IMR-90 (cell line): Measurements from ENCODE around the gene WWC1. TPM values are rescaled to one million over a fixed set of nuclear protein-coding genes. Genes with fewer than 3 reads are reported as not detected.

ENCODE experiments used
- ATAC-seq: fragments of 200-7000 bp; cut with Tn5 transposase; 2 replicates; pipeline ENCODE4 v1.9.1; 2020; ENCODE audit warnings: low read depth, mild to moderate bottlenecking, moderate library complexity
- BruUV-seq: library from RNA; stranded (reverse); fragments of 400-500 nt; replicated peaks from 2 replicates; lab custom pipeline; 2021; lab: Mats Ljungman, UMichigan
- CTCF ChIA-PET: fragments of 300-600 bp; formaldehyde crosslinking; extraction: SDS; loops from one replicate; lab custom pipeline; 2021; ENCODE audit warnings: antibody characterized with exemption; lab: Yijun Ruan, JAX
- POLR2A ChIA-PET: fragments of 300-600 bp; sonication (Branson Sonifier 250); formaldehyde crosslinking; loops from one replicate; lab custom pipeline; 2022; ENCODE audit warnings: antibody characterized with exemption; ENCODE audit not compliant: unreplicated experiment; lab: Charles Lee
- DNase-seq: peaks from one replicate; pipeline ENCODE4 v3.0.0; 2013
- H2AFZ ChIP-seq: replicated peaks from 2 replicates; pipeline ENCODE3; 2013; ENCODE audit warnings: low read length, mild to moderate bottlenecking; ENCODE audit not compliant: poor library complexity
- H2AK5ac ChIP-seq: 2 replicates; pipeline ENCODE4 v1.6.1; 2013; ENCODE audit warnings: low read depth, low read length, inconsistent platforms
- H2AK9ac ChIP-seq: replicated peaks from 2 replicates; pipeline ENCODE3; 2013; ENCODE audit warnings: mild to moderate bottlenecking, low read depth, low read length, moderate library complexity; ENCODE audit not compliant: poor library complexity
- H2BK120ac ChIP-seq: 2 replicates; pipeline ENCODE4 v1.6.1; 2013; ENCODE audit warnings: low read depth, low read length, inconsistent platforms
- H2BK15ac ChIP-seq: 3 replicates; pipeline ENCODE4 v1.6.1; 2013; ENCODE audit warnings: low read depth, low read length, inconsistent platforms
- H2BK20ac ChIP-seq: 2 replicates; pipeline ENCODE4 v1.6.1; 2013; ENCODE audit warnings: low read depth, mild to moderate bottlenecking, inconsistent platforms, low read length, moderate library complexity
- H2BK5ac ChIP-seq: 2 replicates; pipeline ENCODE4 v1.6.1; 2013; ENCODE audit warnings: mild to moderate bottlenecking, low read depth, low read length, inconsistent platforms; ENCODE audit not compliant: poor library complexity, severe bottlenecking
- H3K14ac ChIP-seq: replicated peaks from 2 replicates; pipeline ENCODE4 v1.6.1; 2013; ENCODE audit warnings: low read depth, low read length, inconsistent platforms
- H3K18ac ChIP-seq: 2 replicates; pipeline ENCODE4 v1.6.1; 2013; ENCODE audit warnings: low read depth, low read length, control low read depth
- H3K23ac ChIP-seq: 2 replicates; pipeline ENCODE4 v1.6.1; 2013; ENCODE audit warnings: low read depth, low read length, inconsistent platforms
- H3K27ac ChIP-seq: 2 replicates; pipeline ENCODE4 v1.5.1; 2013; ENCODE audit warnings: mild to moderate bottlenecking, control low read depth, low read length; ENCODE audit not compliant: insufficient read depth
- H3K27me3 ChIP-seq: 2 replicates; pipeline ENCODE4 v1.6.1; 2013; ENCODE audit warnings: low read length; ENCODE audit not compliant: control insufficient read depth, insufficient read depth
- H3K36me3 ChIP-seq: 2 replicates; pipeline ENCODE4 v1.6.1; 2013; ENCODE audit warnings: low read length, mixed read lengths; ENCODE audit not compliant: control insufficient read depth, insufficient read depth
- H3K4ac ChIP-seq: 2 replicates; pipeline ENCODE4 v1.6.1; 2013; ENCODE audit warnings: low read depth, low read length, inconsistent platforms
- H3K4me1 ChIP-seq: 2 replicates; pipeline ENCODE4 v1.6.1; 2013; ENCODE audit warnings: low read length, mixed read lengths; ENCODE audit not compliant: control insufficient read depth, insufficient read depth
- H3K4me2 ChIP-seq: 2 replicates; pipeline ENCODE4 v1.6.1; 2013; ENCODE audit warnings: low read depth, mild to moderate bottlenecking, control low read depth, low read length, moderate library complexity
- H3K4me3 ChIP-seq: 2 replicates; pipeline ENCODE4 v1.5.1; 2013; ENCODE audit warnings: low read depth, mild to moderate bottlenecking, control low read depth, low read length, moderate library complexity; ENCODE audit not compliant: insufficient read depth
- H3K56ac ChIP-seq: 2 replicates; pipeline ENCODE4 v1.6.1; 2013; ENCODE audit warnings: low read length, inconsistent platforms; ENCODE audit not compliant: insufficient read depth; ENCODE audit errors: extremely low read depth
- H3K79me1 ChIP-seq, 2 experiments: 2 replicates each; pipeline ENCODE4 v1.6.1; 2013; ENCODE audit warnings: low read length in 2 of 2, inconsistent platforms in 1 of 2, low read depth in 1 of 2
- H3K9ac ChIP-seq: 2 replicates; pipeline ENCODE4 v1.6.1; 2013; ENCODE audit warnings: low read depth, low read length, control low read depth
- H3K9me1 ChIP-seq: 2 replicates; pipeline ENCODE4 v1.6.1; 2013; ENCODE audit warnings: low read length, inconsistent platforms; ENCODE audit not compliant: insufficient read depth
- H3K9me3 ChIP-seq: 2 replicates; pipeline ENCODE4 v1.6.1; 2013; ENCODE audit warnings: low read length; ENCODE audit not compliant: control insufficient read depth, insufficient read depth
- H4K20me1 ChIP-seq: 2 replicates; pipeline ENCODE4 v1.6.1; 2013; ENCODE audit warnings: low read length, inconsistent platforms; ENCODE audit not compliant: insufficient read depth
- H4K5ac ChIP-seq: 2 replicates; pipeline ENCODE4 v1.6.1; 2013; ENCODE audit warnings: mild to moderate bottlenecking, low read depth, low read length, control low read depth
- H4K8ac ChIP-seq, 2 experiments: 2 replicates each; pipeline ENCODE4 v1.6.1; 2013; ENCODE audit warnings: low read depth in 2 of 2, low read length in 2 of 2, control low read depth in 1 of 2, inconsistent platforms in 1 of 2
- H4K91ac ChIP-seq: 2 replicates; pipeline ENCODE4 v1.6.1; 2013; ENCODE audit warnings: low read depth, low read length, inconsistent platforms; ENCODE audit not compliant: insufficient read depth
- BHLHE40 ChIP-seq: fragments of 150-350 bp; IDR thresholded peaks from 2 replicates; pipeline ENCODE4 v1.6.1; 2016; ENCODE audit warnings: mild to moderate bottlenecking, low read depth, low read length
- CEBPB ChIP-seq: IDR thresholded peaks from 2 replicates; pipeline ENCODE4 v1.6.1; 2012; ENCODE audit warnings: low read depth, low read length, improper control_type of control experiment
- CHD1 ChIP-seq: IDR thresholded peaks from 2 replicates; pipeline ENCODE4 v1.6.1; 2012; ENCODE audit warnings: low read depth, low read length, improper control_type of control experiment
- FOS ChIP-seq: fragments of 150-350 bp; IDR thresholded peaks from 2 replicates; pipeline ENCODE4 v1.6.1; 2016; ENCODE audit warnings: low read depth, low read length
- MAFK ChIP-seq: IDR thresholded peaks from 2 replicates; pipeline ENCODE4 v1.6.1; 2012; ENCODE audit warnings: low read depth, low read length, improper control_type of control experiment
- MAZ ChIP-seq: IDR thresholded peaks from 2 replicates; pipeline ENCODE4 v1.6.1; 2012; ENCODE audit warnings: low read depth, mild to moderate bottlenecking, low read length, improper control_type of control experiment, moderate library complexity, borderline replicate concordance
- MXI1 ChIP-seq: IDR thresholded peaks from 2 replicates; pipeline ENCODE4 v1.6.1; 2012; ENCODE audit warnings: low read depth, mild to moderate bottlenecking, low read length, moderate library complexity, borderline replicate concordance
- NFE2L2 ChIP-seq: fragments of 150-350 bp; IDR thresholded peaks from 2 replicates; pipeline ENCODE4 v1.6.1; 2016; ENCODE audit warnings: low read depth, mild to moderate bottlenecking, low read length
- POLR2A ChIP-seq: IDR thresholded peaks from 2 replicates; pipeline ENCODE4 v1.6.1; 2012; ENCODE audit warnings: mild to moderate bottlenecking, low read depth, low read length
- RAD21 ChIP-seq: IDR thresholded peaks from 2 replicates; pipeline ENCODE4 v1.6.1; 2012; ENCODE audit warnings: low read length, improper control_type of control experiment
- RCOR1 ChIP-seq: IDR thresholded peaks from 2 replicates; pipeline ENCODE4 v1.6.1; 2012; ENCODE audit warnings: mild to moderate bottlenecking, low read length, improper control_type of control experiment; ENCODE audit not compliant: insufficient replicate concordance
- RFX5 ChIP-seq: IDR thresholded peaks from 2 replicates; pipeline ENCODE4 v1.8.0; 2012; ENCODE audit warnings: low read depth, mild to moderate bottlenecking, low read length, moderate library complexity
- SMC3 ChIP-seq: fragments of 150-350 bp; IDR thresholded peaks from 2 replicates; pipeline ENCODE4 v1.6.1; 2016; ENCODE audit warnings: low read depth, mild to moderate bottlenecking, antibody characterized with exemption, low read length, moderate library complexity
- WGBS, 2 experiments: methylation state at CpG; one replicate each; pipeline versions ENCODE4 v1.1.5 to v1.1.7; 2013; ENCODE audit warnings: missing lambda C conversion rate in 2 of 2; ENCODE audit not compliant: insufficient read length in 1 of 2; ENCODE audit errors: extremely low coverage in 2 of 2; 5-methylcytosine and 5-hydroxymethylcytosine counted together
- dilution Hi-C: fragments of 300-500 bp; cut with HindIII; formaldehyde crosslinking; loops from one replicate; pipeline ENCODE4 v1.14.3; 2018; ENCODE audit warnings: low sequenced_read_pairs; ENCODE audit not compliant: unreplicated experiment
- in situ Hi-C: fragments of 300-500 bp; cut with MboI; formaldehyde crosslinking; loops from 3 replicates; pipeline ENCODE4 v1.14.3; 2019; ENCODE audit warnings: low sequenced_read_pairs, inconsistent platforms, mixed read lengths
- intact Hi-C: fragments of 100-400 bp; cut with micrococcal nuclease; formaldehyde crosslinking; loops from 2 replicates; pipeline ENCODE4 v1.10.0; 2022
- polyA plus RNA-seq, 3 experiments: library from polyadenylated mRNA; depleted of rRNA; stranded (reverse); fragments of >200 nt; gene quantifications; 2 replicates each; pipeline ENCODE4 v1.2.3, GENCODE V29; 2012; ENCODE audit warnings: low replicate concordance in 1 of 3
- total RNA-seq: library from RNA; depleted of rRNA; stranded (reverse); fragments of >200 nt; gene quantifications from 2 replicates; pipeline ENCODE4 v1.2.3, GENCODE V29; 2012
- TF ChIP-seq, protein P1 (sequence below): conservative IDR thresholded peaks from 2 replicates; pipeline ENCODE4 v1.5.1; 2012; ENCODE audit warnings: mild to moderate bottlenecking, low read depth, low read length, improper control_type of control experiment
- TF ChIP-seq, protein P2 (sequence below): fragments of 150-350 bp; IDR thresholded peaks from 2 replicates; pipeline ENCODE4 v1.6.1; 2016; ENCODE audit warnings: low read depth, mild to moderate bottlenecking, low read length, moderate library complexity, borderline replicate concordance
- TF ChIP-seq, protein P3 (sequence below): fragments of 150-350 bp; IDR thresholded peaks from 2 replicates; pipeline ENCODE4 v1.6.1; 2017; ENCODE audit warnings: mild to moderate bottlenecking, antibody characterized with exemption, low read length, low read depth

WWC1 gene
- total and polyA plus RNA-seq, 2 of the 4 experiments (the other 2 are of a cell fraction): 9.1 to 10.3 TPM

DNA sequence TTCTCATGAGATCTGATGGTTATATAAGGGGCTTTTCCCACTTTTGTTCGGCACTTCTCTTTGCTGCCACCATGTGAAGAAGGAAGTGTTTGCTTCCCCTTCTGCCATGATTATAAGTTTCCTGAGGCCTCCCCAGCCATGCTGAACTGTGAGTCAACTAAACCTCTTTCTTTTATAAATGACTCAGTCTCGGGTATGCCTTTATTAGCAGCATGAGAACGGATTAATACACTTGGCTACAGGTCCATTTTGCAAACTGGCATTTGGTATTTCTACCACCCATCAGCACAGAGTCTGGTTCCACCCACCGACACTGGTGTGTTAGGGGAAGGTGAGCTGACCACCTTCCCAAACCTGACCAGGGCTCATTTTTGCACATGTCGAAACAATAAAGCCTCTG, 146.9 kb downstream of the WWC1 start:
- no CpG with 5 or more reads among the region's 5 CpGs for WGBS, 2 experiments
- Histone ChIP-seq H3K9me1 (0 out of 2 replicates have a peak, but pooled peaks cover 7% of the 10 kb centered on the region), H2AFZ (no peak overlapping the region), H4K8ac (no peak overlapping the region), H3K27me3 (no peaks in the 10 kb centered on the region), H3K9ac (no peak overlapping the region), H3K4me2 (no peak overlapping the region), H4K91ac (no peak overlapping the region), H3K9me3 (no peaks in the 10 kb centered on the region), H2AK9ac (no peak overlapping the region), H3K4ac (no peak overlapping the region), H3K18ac (no peak overlapping the region), H3K4me1 (0 out of 2 replicates have a peak, but pooled peaks cover 4% of the 10 kb centered on the region), H3K79me1 (no peaks in the 10 kb centered on the region), H4K20me1 (no peaks in the 10 kb centered on the region; the same call in 1 of the 2 replicates), H3K56ac (no peak overlapping the region), H3K23ac (no peak overlapping the region), H3K14ac (no peak overlapping the region), H3K36me3 (no peaks in the 10 kb centered on the region; the same call in none of the 2 replicates), H3K4me3 (no peak overlapping the region), H2BK20ac (no peak overlapping the region), H2BK120ac (no peak overlapping the region), H4K5ac (no peak overlapping the region), H2BK15ac (no peak overlapping the region), H3K27ac (no peak overlapping the region), H2AK5ac (no peak overlapping the region), H2BK5ac (no peak overlapping the region)
- in situ Hi-C loops (loop anchor here (25.0 kb wide), 1 partner anchor 151 kb away; the partner anchor contains the start of gene WWC1), intact Hi-C loops (loop anchor here (5.0 kb wide), 1 partner anchor 171 kb away; no protein-coding TSS in a partner anchor), dilution Hi-C loops (no loop called here)
- ChIA-PET POLR2A (no interaction called here), CTCF (no interaction called here)
- BruUV-seq: no TSS peak
- ATAC-seq (no peak), DNase-seq (no peak)
- TF ChIP-seq CEBPB (no peak), CHD1 (no peak), MAFK (no peak), POLR2A (no peak), RFX5 (no peak), MXI1 (no peak), FOS (no peak), RAD21 (no peak), BHLHE40 (no peak), RCOR1 (no peak), NFE2L2 (no peak), SMC3 (no peak), MAZ (no peak)
- TF ChIP-seq, protein P1, sequence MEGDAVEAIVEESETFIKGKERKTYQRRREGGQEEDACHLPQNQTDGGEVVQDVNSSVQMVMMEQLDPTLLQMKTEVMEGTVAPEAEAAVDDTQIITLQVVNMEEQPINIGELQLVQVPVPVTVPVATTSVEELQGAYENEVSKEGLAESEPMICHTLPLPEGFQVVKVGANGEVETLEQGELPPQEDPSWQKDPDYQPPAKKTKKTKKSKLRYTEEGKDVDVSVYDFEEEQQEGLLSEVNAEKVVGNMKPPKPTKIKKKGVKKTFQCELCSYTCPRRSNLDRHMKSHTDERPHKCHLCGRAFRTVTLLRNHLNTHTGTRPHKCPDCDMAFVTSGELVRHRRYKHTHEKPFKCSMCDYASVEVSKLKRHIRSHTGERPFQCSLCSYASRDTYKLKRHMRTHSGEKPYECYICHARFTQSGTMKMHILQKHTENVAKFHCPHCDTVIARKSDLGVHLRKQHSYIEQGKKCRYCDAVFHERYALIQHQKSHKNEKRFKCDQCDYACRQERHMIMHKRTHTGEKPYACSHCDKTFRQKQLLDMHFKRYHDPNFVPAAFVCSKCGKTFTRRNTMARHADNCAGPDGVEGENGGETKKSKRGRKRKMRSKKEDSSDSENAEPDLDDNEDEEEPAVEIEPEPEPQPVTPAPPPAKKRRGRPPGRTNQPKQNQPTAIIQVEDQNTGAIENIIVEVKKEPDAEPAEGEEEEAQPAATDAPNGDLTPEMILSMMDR: no peak
- TF ChIP-seq, protein P2, sequence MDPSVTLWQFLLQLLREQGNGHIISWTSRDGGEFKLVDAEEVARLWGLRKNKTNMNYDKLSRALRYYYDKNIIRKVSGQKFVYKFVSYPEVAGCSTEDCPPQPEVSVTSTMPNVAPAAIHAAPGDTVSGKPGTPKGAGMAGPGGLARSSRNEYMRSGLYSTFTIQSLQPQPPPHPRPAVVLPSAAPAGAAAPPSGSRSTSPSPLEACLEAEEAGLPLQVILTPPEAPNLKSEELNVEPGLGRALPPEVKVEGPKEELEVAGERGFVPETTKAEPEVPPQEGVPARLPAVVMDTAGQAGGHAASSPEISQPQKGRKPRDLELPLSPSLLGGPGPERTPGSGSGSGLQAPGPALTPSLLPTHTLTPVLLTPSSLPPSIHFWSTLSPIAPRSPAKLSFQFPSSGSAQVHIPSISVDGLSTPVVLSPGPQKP: no peak
- TF ChIP-seq, protein P3, sequence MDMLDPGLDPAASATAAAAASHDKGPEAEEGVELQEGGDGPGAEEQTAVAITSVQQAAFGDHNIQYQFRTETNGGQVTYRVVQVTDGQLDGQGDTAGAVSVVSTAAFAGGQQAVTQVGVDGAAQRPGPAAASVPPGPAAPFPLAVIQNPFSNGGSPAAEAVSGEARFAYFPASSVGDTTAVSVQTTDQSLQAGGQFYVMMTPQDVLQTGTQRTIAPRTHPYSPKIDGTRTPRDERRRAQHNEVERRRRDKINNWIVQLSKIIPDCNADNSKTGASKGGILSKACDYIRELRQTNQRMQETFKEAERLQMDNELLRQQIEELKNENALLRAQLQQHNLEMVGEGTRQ: no peak
